ENCODE measurements around the gene MYCBPAP. TPM values are rescaled to one million over a fixed set of nuclear protein-coding genes. Genes with fewer than 3 reads are reported as not detected.

The MYCBPAP gene
- polyA plus RNA-seq (2013, experiment 1 of 2; ENCODE audit: insufficient read length): 0.53 TPM
- polyA plus RNA-seq (2013, experiment 2 of 2; ENCODE audit: insufficient read length): 0.40 TPM

GRCh38 chr17:50507871-50508572 lies at the start of gene MYCBPAP:
MYCBPAP (plus strand) TSS chr17:50508439; CDS start chr17:50508675, 236 bp downstream.
- DNase-seq: peak; percentile 77

- peak; percentile 18 for DNase-seq
These were observed 49.2 kb upstream of the MYCBPAP start for GRCh38 chr17:50458701-50459676.

GRCh38 chr17:50459756-50460155 lies 48.5 kb upstream of the MYCBPAP start:
- DNase-seq: peak; percentile 5

- DNase-seq: no peak
These were observed 47.3 kb upstream of the MYCBPAP start for GRCh38 chr17:50460831-50461526.

- no peak for DNase-seq
These were observed 46.6 kb upstream of the MYCBPAP start for GRCh38 chr17:50461550-50462132.

- DNase-seq: no peak
These were observed 45.8 kb upstream of the MYCBPAP start for GRCh38 chr17:50462446-50462845.

GRCh38 chr17:50464121-50464520 lies 44.1 kb upstream of the MYCBPAP start:
- no peak for DNase-seq

- no peak for DNase-seq
These were observed 43.5 kb upstream of the MYCBPAP start for GRCh38 chr17:50464736-50465135.

- no peak for DNase-seq
These were observed 43.1 kb upstream of the MYCBPAP start for GRCh38 chr17:50465171-50465570.

- no peak for DNase-seq
These were observed 42.6 kb upstream of the MYCBPAP start for GRCh38 chr17:50465635-50466034.

- DNase-seq: no peak
These were observed 41.7 kb upstream of the MYCBPAP start for GRCh38 chr17:50466371-50467113.

- no peak for DNase-seq
These were observed 41.0 kb upstream of the MYCBPAP start for GRCh38 chr17:50467114-50467854.

- no peak for DNase-seq
These were observed 40.4 kb upstream of the MYCBPAP start for GRCh38 chr17:50467855-50468303.

GRCh38 chr17:50468304-50469207 lies 39.7 kb upstream of the MYCBPAP start, which contains the start of gene CHAD:
CHAD (minus strand) TSS chr17:50468880; CDS start chr17:50468813, 67 bp downstream.
- no peak for DNase-seq

GRCh38 chr17:50469208-50469605 lies 39.0 kb upstream of the MYCBPAP start:
- DNase-seq: no peak

- DNase-seq: no peak
These were observed 38.5 kb upstream of the MYCBPAP start for GRCh38 chr17:50469671-50470305.

GRCh38 chr17:50470426-50470825 lies 37.8 kb upstream of the MYCBPAP start:
- no peak for DNase-seq

- DNase-seq: no peak
These were observed 37.0 kb upstream of the MYCBPAP start for GRCh38 chr17:50471009-50471905.

Measured in fibroblast of skin of back (primary cell).